Body of pancreas (tissue), 4 donors: ENCODE results near the gene PYDC2. TPM values are rescaled to one million over a fixed set of nuclear protein-coding genes. Genes with fewer than 3 reads are reported as not detected.

Experiments used
- ATAC-seq: fragments of 150-250 bp; one replicate; pipeline ENCODE4 v1.9.1; 2016
- DNase-seq, 4 donors: peaks; one replicate each; pipeline ENCODE4 v3.0.0-alpha.2; 2019
- H3K27ac ChIP-seq, 4 donors: fragments of 200-600 bp; sonication (generic); 1 replicate in 3 of 4; 2 replicates in 1 of 4; pipeline versions ENCODE4 v1.5.1 to v1.6.1; 2016 to 2019; ENCODE audit warnings: mild to moderate bottlenecking in 1 of 4, mixed read lengths in 1 of 4, moderate library complexity in 1 of 4
- H3K27me3 ChIP-seq, 2 donors: fragments of 200-600 bp; sonication (generic); one replicate each; pipeline ENCODE4 v1.6.0; 2016; ENCODE audit warnings: mild to moderate bottlenecking in 1 of 2
- H3K36me3 ChIP-seq, 2 donors: fragments of 200-600 bp; sonication (generic); replicated peaks in 1 of 2; 2 replicates each; pipeline ENCODE4 v1.5.1; 2016; ENCODE audit warnings: low read depth in 2 of 2; ENCODE audit not compliant: insufficient read depth in 1 of 2
- H3K4me1 ChIP-seq: fragments of 200-600 bp; sonication (generic); one replicate; pipeline ENCODE4 v1.6.0; 2016
- H3K4me3 ChIP-seq, 2 donors: fragments of 200-600 bp; sonication (generic); 1 replicate in 1 of 2; 2 replicates in 1 of 2; pipeline ENCODE4 v1.5.1; 2016 to 2019
- H3K9me3 ChIP-seq, 3 donors: fragments of 200-600 bp; sonication (generic); 1 replicate in 2 of 3; 2 replicates in 1 of 3; pipeline ENCODE4 v1.5.1; 2016
- POLR2A ChIP-seq, 3 donors: fragments of 450-650 bp; IDR thresholded peaks; one replicate each; pipeline ENCODE4 v1.6.1; 2016; ENCODE audit warnings: antibody characterized with exemption in 3 of 3, mild to moderate bottlenecking in 2 of 3
- WGBS, 2 donors: methylation state at CpG; one replicate each; pipeline ENCODE4 v1.1.5; 2017; 5-methylcytosine and 5-hydroxymethylcytosine counted together
- intact Hi-C: fragments of 100-400 bp; cut with DNase I; formaldehyde crosslinking; loops from one replicate; pipeline ENCODE4 v1.15.1; 2023
- total RNA-seq, 2 donors: library from RNA; depleted of rRNA; stranded (reverse); fragments of >200 nt; gene quantifications; one replicate each; pipeline ENCODE4 v1.1.0, GENCODE V29; 2016
- TF ChIP-seq, protein P1 (sequence below), 7 experiments: fragments of 450-650 bp in 4 of 7; fragments of 200-600 bp in 3 of 7; sonication (generic) in 3 of 7; IDR thresholded peaks; one replicate each; pipeline ENCODE4 v1.5.1; 2016 to 2019; ENCODE audit warnings: antibody characterized with exemption in 7 of 7

The PYDC2 gene
- total RNA-seq, 2 donors from 2014 or later, result not detected

GRCh38 chr3:191417457-191417729 is 43.6 kb upstream of the PYDC2 start:
- intact Hi-C loops, result no loop called here
- H3K4me1 ChIP-seq, result no peaks in the 10 kb centered on the region
- no peaks in the 10 kb centered on the region for H3K27me3 ChIP-seq
- no peak overlapping the region for H3K4me3 ChIP-seq
- ATAC-seq, result no peak
- no peaks in the 10 kb centered on the region for H3K36me3 ChIP-seq
- no peaks in the 10 kb centered on the region for H3K9me3 ChIP-seq
- no peak overlapping the region for H3K27ac ChIP-seq
- TF ChIP-seq, protein P1, sequence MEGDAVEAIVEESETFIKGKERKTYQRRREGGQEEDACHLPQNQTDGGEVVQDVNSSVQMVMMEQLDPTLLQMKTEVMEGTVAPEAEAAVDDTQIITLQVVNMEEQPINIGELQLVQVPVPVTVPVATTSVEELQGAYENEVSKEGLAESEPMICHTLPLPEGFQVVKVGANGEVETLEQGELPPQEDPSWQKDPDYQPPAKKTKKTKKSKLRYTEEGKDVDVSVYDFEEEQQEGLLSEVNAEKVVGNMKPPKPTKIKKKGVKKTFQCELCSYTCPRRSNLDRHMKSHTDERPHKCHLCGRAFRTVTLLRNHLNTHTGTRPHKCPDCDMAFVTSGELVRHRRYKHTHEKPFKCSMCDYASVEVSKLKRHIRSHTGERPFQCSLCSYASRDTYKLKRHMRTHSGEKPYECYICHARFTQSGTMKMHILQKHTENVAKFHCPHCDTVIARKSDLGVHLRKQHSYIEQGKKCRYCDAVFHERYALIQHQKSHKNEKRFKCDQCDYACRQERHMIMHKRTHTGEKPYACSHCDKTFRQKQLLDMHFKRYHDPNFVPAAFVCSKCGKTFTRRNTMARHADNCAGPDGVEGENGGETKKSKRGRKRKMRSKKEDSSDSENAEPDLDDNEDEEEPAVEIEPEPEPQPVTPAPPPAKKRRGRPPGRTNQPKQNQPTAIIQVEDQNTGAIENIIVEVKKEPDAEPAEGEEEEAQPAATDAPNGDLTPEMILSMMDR (IDR thresholded peaks at IDR 0.05), result no peak
- TF ChIP-seq POLR2A (IDR thresholded peaks at IDR 0.05), result no peak
- no peak for DNase-seq
- 44 to 49% methylated on average over 6 of the region's 6 CpGs for WGBS, 2 donors

DNA sequence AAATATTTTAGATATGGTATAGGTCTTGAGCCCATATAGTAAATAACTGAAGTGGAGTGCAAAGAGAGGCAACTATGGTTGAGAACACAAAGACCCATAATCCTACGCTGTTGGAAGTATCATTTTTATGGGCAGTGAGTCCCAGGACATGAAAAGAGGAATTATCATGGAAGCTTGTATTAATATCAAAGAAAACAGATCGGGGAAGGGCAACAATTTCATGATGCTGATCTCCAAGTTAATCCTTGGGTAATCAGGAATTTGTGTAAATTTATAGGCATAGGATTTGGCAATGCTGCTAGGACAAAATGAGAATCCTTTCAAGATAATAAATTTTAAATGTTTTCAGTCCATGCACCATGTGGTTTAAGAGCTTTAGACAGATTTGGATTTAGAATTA is 40.2 kb upstream of the PYDC2 start:
- Histone ChIP-seq H3K27ac (no peak overlapping the region), H3K9me3 (no peaks in the 10 kb centered on the region), H3K27me3 (no peaks in the 10 kb centered on the region), H3K36me3 (no peaks in the 10 kb centered on the region), H3K4me3 (no peak overlapping the region), H3K4me1 (no peaks in the 10 kb centered on the region)
- 78 to 84% methylated on average over 2 of the region's 2 CpGs for WGBS, 2 donors
- ATAC-seq (no peak), DNase-seq (no peak)
- intact Hi-C loops, result loop anchor here (10.0 kb wide), 1 partner anchor 1024 kb away; no protein-coding TSS in a partner anchor
- TF ChIP-seq, protein P1 (IDR thresholded peaks at IDR 0.05), result no peak

DNA sequence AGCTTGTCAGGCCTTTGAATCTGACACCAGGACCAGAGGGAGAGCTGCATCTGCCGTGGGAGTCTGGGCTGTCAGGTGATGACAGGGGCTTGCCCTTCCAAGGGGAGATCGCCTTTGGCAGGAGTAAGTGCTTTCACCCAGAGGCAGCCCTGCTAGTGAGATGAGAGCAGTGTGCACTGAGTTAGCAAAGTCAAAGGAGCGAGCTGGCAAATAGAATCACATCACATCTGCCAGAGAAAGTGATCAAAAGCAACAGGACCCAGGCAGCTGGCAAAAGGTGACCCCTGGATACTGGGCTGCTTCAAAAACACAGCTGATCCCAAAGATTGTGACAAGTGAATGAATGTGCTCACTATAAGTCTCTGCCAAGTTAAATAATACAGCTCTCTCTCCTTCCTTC is 36.1 kb upstream of the PYDC2 start:
- DNase-seq (no peak), ATAC-seq (no peak)
- peaks cover 1% of the 10 kb centered on the region for H3K4me1 ChIP-seq
- 58 to 74% methylated on average over 3 of the region's 3 CpGs for WGBS, 2 donors
- intact Hi-C loops, result loop anchor here (10.0 kb wide), 1 partner anchor 1020 kb away; no protein-coding TSS in a partner anchor
- TF ChIP-seq, protein P1 (IDR thresholded peaks at IDR 0.05), result no peak
- TF ChIP-seq POLR2A (IDR thresholded peaks at IDR 0.05), result no peak
- no peak overlapping the region for H3K27ac ChIP-seq
- H3K9me3 ChIP-seq, result no peaks in the 10 kb centered on the region
- H3K36me3 ChIP-seq, result no peaks in the 10 kb centered on the region
- H3K4me3 ChIP-seq, result no peak overlapping the region
- no peaks in the 10 kb centered on the region for H3K27me3 ChIP-seq

DNA sequence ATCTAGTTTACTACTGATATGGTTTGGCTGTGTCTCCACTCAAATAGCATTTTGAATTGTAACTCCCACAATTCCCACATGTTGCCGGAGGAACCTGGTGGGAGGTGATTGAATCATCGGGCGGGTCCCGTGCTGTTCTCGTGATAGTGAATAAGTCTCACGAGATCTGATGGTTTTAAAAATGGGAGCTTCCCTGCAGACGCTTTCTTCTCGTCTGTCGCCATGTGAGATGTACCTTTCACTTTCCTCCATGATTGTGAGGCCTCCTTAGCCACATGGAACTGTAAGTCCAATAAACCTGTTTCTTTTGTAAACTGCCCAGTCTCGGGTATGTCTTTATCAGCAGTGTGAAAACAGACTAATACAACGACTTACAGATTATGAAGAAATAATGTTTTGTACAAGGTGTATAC is 35.6 kb upstream of the PYDC2 start:
- DNase-seq, result no peak
- Histone ChIP-seq H3K27me3 (no peaks in the 10 kb centered on the region), H3K4me3 (no peak overlapping the region), H3K9me3 (no peaks in the 10 kb centered on the region), H3K36me3 (no peaks in the 10 kb centered on the region), H3K4me1 (peaks cover 6% of the 10 kb centered on the region), H3K27ac (no peak overlapping the region)
- TF ChIP-seq POLR2A (IDR thresholded peaks at IDR 0.05), result no peak
- no peak for ATAC-seq
- intact Hi-C loops, result loop anchor here (10.0 kb wide), 1 partner anchor 1019 kb away; no protein-coding TSS in a partner anchor
- 75 to 85% methylated on average over 11 of the region's 11 CpGs for WGBS, 2 donors

- DNase-seq (no peak), ATAC-seq (no peak)
- H3K4me3 ChIP-seq, result no peak overlapping the region
- WGBS, 2 donors, result 9 to 47% methylated on average over 1 of the region's 1 CpG
- TF ChIP-seq POLR2A (IDR thresholded peaks at IDR 0.05), result no peak
- TF ChIP-seq, protein P1 (IDR thresholded peaks at IDR 0.05), result no peak
- H3K36me3 ChIP-seq, result no peaks in the 10 kb centered on the region
- no peaks in the 10 kb centered on the region for H3K27me3 ChIP-seq
- intact Hi-C loops, result loop anchor here (10.0 kb wide), 1 partner anchor 1018 kb away; no protein-coding TSS in a partner anchor
- no peak overlapping the region for H3K27ac ChIP-seq
- no peaks in the 10 kb centered on the region for H3K9me3 ChIP-seq
- H3K4me1 ChIP-seq, result peaks cover 8% of the 10 kb centered on the region
Observed at GRCh38 chr3:191426311-191426710, 34.7 kb upstream of the PYDC2 start.
